GM19023 (cell line): ENCODE measurements around the gene NNAT.

Experiments used
- ATAC-seq: cut with Tn5 transposase; IDR thresholded peaks from one replicate; pipeline ENCODE4 v1.9.1; 2021; ENCODE audit warnings: mild to moderate bottlenecking, moderate library complexity; ENCODE audit not compliant: unreplicated experiment

NNAT gene

DNA sequence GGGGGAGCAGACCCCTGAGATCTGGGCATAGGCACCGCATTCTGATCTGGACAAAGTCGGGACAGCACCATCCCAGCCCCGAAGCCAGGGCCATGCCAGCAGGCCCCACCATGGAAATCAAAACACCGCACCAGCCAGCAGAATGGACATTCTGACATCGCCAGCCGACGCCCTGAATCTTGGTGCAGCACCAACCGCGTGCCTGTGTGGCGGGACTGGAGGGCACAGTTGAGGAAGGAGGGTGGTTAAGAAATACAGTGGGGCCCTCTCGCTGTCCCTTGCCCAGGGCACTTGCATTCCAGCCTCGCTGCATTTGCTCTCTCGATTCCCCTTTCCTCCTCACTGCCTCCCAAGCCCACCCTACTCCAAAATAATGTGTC is 2.0 kb downstream of the NNAT start:
- ATAC-seq = no peak

DNA sequence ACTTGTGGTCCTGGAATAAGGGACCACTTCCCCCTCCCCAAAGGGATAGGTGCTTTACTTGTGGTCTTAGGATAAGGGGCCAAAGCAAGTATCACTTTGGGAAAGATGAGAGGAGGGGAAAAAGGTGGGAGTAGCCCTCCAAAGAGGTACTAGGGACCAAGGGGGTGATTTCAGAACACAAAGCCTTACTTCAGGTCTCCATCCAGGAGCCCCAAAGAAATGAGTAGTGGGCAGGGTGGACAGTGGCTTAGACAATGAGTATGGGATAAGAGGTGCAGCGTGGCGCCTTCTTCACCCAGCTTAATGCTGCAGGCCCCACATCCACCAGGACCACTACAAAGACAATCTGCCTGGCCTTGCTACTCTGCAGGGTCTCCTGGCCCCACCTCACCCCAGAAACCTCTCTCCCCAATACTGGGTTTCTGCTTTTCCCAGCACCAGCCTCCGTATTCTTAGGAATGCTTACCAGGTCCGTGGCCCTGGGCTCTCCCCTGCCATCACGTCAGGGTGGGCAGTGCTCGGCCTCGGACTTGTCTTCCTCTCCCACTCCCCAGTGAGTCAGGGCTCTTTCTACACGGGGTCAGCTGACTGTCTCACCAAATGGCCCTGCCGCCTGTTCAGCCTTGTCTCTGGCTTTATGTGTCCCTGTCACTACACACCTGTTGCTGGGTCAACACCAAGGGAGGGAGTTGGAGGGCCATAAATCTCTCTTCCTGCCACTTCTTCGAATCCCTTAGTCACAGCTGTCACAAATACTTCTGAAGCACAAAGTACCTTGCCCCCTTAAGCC is 3.1 kb downstream of the NNAT start:
- no peak for ATAC-seq

DNA sequence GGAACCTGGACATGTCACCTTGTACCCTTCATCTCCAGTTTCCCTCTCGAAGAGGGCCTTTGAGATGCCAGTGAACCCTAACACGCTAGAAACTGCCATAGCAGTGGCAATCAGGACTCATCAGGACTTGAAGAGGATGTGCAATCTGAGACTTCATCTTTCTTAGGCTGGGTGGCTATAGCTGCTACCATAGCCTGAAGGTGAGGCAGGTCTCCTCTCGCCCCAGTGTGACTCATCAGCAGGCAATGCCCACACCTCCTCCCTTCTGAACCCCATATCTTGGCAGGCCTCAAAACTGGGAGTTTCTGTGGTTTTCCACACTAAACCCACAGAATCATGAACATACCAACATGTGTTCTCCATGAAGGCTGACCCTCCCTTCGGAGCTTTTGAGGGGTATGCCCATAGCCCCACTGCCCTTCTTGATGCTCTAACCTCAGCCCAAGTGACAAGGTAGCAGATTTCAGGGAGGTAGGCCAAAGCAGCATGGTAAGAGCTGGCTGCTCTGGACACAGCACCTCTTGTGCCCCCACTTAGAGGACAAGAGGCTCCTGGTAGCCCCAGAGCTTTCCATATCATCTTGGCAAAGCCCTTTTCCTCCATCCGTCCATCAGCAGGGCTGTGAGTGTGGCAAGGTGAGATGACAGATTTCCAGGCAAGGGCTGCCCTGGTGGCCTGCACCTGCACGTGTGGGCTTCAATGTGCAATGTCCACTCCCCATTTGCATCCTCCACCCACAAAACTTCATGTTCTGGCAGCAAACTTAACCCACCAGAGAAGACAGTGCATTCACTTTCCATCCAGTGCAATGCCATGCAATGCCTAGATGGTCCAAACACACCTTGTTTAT is 4.0 kb downstream of the NNAT start:
- no peak for ATAC-seq

DNA sequence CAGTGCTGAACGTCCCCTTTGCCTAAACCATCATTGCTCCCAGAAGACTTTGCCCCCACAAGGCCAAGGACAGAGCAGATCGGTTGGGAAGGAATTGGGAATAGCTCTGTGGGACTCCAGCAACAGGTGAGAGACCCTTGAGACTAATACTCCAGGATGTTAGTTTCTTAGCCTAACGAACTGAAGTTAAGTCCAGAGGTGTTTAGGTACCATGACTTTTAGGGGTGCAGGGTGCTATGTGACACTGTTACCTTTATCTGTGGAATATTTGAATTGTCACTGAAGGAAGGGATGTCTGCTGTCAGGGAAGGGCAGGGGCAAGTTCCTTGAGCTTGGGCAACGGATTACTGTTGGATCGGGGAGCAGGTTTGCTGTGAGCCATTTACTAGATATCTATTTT is 4.8 kb downstream of the NNAT start:
- ATAC-seq = no peak

DNA sequence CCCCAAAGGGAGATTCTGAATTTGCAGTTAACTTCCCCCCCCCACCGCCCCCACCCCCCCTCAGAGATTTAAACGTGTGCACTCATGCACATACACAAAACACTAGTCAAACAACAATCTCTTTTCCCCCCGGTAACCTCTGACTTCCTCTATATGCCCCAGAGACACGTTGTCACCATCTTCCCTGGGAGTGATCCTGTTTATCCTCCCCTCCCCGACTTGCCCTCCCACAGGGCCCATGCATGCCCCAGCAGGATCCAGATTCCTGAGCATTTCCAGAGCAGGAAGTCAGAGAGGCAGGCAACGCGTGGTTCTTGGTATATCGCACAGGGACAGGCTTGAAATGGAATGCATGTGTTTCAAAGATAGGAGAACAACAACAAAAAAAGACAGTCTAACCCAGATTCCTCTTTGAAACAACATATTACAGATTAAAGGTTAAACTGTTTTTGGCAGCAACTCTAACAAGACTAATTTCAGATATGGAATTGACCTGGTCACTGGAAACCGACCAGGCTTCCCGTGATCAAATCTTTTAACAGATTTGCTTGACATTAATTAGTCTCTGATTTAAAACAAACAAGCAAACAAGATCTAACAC is 5.3 kb downstream of the NNAT start:
- ATAC-seq = no peak

DNA sequence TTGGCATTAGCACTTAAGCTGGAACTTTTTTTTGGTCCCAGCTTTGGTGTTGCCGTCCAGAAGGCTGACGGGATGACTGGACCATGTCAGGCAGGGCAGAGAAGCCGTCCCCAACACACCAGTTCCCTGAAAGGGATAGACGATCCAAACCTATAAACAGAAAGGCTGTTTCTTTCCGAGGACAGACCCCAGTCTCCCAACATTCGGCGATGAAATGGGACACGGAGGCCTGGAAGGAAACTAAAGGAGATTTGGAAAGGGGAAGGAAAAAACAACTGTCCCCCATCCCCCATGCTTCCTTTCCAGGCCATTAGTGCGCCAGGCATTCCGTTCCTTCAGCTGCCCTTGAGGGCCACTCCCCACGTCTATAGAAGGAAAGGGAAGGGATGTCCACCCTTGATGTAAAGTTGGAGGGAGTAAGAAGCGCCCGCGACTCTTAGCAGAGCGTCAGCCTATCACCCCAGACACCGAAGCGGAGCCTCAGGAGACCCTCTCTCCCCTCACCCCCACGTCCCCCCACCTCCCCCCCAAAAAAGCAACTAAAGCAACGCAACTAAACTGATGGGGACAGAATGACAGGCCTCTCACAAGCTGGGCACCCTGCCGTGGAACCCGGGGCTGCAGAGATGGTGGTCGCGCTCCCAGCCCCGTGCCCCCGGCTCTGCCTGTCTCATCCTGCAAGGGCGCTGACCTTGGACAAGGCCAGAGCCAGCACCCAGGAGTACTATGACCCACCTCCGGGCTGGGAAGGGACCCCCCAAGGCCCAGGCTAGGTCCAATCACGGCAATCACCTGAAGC is 6.0 kb downstream of the NNAT start:
- ATAC-seq = no peak

DNA sequence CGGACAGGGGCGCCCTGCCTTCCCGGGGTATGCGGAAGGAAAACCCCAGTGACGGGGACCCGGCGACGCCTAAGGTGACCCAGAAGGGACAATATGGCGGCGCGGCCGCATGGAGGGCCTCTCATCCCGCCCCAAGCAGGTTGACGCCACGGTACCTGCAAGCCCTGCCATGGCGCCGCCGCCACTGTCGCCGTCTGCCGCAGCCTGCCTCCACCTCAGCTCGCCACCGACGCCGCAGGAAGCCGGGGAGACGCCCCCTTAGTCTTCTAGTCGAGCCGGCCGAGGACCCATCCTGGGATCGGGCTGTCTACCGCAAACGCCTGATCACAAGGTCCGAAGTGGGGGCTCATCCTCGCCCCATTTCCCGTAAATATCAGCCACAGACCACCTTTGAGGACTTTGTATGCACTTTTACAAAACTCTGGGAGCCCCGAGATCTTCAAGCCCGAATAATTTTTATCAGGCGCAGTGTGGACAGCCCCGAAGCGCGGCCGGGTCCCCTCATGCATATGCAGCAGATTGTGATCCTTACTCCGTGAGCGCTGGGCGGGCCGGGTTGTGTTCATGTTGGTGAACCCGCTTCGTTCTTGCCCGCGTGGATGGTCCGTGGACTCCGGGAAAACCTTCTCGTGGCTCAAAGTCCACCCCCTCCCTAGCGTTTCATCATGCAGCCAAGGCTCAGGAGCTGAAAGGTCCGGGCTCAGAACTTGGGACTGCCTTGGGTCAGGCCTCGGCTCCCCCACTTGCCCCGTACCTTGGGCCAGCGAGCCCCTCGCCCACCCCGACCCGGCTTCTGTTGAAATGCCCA is 6.8 kb downstream of the NNAT start, which contains the start of gene BLCAP:
TSS of gene BLCAP (minus strand) at position 239 of the 808 bp plus-strand sequence. CDS start 8,702 bp downstream, outside the sequence.
- peak; percentile 84 for ATAC-seq

DNA sequence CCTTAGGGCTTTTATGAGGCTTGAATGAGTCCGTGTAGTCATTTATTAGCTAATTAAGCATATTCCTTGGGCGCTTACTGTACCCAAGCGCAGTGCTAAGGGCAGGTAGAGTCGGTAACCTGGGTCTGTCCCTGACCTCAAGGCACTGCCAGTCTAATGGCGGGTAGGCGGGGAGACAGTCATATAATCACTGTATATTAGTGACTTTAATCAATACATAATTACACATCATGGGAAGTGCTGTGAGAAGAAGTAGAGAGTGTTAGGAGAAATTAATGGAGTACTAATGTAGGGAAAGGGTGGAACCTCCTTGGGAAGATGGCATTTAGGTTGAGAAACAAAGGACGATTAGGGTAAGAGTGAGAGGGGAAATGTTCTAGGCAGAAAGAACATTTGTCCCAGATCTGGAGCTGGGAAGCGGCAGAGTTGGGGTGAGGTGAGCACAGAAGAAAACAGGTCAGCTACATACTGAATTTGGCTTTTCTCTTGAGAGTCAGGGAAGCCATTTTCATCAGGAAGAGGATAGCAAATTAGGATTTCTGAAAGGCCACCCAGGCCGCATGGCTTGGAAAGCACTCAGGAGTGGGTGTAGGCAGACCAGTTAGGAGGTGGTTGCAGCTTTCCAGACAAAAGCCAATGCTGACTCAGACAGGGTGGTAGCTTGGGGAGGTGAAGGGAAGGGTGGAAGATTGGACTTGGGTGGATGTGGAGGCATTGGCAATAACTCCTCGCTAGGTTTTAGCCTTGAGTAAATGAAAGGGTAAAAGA is 7.6 kb downstream of the NNAT start:
- no peak for ATAC-seq

DNA sequence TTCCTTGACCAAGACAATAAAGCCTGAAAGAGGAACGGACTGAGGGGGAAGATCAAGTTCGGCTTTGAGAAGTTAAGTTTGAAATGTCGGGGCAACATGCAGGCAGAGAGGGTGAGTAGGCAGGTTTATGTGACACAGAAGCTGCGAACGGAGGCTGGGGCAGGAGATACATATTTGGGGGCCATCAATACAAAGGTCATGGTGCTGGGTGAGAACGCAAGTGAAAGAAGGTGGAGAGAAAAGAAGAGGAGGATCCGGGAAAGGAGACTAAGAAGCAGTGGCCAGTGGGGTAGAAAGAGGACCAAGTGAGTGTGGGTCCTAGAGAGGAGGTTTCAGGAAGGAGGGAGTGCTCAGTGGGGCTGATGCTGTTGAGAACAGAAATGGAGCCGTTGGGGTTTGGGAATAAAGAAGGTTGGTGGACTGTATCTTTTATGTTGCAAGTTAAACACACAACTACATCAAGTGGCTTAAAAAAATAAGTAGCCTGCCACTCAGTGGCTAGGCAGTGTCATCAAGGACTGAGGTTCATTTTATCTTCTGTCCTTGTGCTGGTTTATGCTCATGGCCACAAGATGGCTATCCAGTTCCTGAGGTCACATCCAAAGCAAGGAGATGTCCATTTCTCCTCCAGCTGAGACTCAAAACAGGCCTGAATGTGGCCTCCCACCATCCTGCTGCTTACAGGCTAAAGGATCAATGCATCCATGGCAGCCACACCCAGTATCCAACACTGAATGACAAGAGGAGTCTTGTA is 8.3 kb downstream of the NNAT start:
- no peak for ATAC-seq

DNA sequence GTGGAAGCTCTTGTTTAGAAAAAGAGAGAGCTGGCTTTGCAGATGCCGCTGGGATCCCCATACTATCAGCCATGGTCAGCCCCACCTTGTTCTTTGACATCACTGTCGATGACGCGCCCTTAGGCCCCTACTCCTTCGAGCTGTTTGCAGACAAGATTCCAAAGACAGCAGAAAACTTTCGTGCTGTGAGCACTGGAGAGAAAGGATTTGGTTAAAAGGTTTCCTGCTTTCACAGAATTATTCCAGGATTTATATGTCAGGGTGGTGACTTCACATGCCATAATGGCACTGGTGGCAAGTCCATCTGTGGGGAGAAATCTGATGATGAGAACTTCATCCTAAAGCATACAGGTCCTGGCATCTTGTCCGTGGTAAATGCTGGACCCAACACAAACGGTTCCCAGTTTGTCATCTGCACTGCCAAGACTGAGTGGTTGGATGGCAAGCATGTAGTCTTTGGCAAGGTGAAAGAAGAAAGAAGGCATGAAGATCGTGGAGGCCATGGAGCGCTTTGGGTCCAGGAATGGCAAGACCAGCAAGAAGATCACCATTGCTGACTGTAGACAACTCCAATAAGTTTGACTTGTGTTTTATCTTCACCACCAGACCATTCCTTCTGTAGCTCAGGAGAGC is 9.0 kb downstream of the NNAT start:
- ATAC-seq = no peak

DNA sequence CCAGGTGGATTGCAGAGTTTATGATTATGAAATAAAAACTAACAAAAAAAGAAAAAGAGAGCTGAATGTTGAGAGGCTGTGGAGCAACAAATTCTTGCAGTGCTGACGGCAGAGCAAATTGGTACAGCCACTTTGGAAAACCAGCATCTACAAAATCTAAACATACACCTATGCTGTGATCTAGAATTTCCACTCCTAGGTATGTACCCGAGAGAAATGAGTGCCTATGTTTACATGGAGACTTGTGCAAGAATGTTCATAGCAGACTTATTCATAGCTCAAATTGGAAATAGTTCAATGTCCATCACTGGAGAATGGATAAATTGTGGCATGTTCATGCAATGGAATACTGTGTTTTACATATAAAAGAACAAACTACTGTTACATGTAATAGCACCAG is 9.6 kb downstream of the NNAT start:
- ATAC-seq = no peak

DNA sequence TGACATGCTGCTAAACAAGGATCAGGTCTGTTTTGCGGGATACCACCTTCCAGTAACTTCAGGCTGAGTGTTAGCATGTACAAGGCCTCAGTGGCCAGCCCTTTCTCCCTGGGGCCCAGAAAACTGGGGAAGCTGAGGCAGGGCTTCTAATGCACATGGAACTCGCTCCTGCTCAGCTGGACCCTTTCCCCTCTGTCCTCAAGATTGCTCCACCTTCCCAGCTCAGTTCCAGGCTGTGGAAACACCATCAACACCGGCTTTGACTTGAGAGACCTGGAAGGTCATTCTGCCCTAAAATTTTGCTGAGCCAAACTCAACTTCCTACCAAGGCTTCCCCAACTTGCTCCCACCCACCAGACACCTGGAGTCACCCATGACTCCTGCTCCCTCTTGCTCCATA is 10.8 kb downstream of the NNAT start:
- ATAC-seq = no peak

DNA sequence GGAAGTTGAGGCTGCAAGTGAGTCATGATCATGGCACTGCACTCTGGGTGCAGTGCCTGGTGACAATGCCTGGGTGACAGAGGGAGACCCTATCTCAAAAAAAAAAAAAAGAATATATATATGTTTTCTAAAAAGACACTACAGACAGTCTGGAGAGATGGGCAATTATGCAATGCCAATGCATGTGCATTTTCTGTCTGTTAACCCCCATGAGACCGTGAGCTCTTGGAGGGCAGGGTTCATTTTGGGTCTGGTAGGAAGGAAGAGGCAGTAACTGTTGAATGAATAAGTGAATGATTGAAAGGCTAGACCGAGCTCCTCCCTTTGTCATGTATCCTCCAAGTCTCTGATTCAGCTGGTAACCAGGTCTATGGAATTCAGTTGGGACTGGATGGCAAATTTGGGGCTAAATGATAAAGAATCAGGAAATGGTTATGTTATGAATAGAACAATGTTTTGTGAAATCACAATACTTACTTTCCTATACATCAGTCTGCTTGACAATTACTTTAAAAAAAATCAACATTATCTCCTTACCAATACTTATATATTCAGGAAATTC is 12.2 kb downstream of the NNAT start:
- no peak for ATAC-seq

DNA sequence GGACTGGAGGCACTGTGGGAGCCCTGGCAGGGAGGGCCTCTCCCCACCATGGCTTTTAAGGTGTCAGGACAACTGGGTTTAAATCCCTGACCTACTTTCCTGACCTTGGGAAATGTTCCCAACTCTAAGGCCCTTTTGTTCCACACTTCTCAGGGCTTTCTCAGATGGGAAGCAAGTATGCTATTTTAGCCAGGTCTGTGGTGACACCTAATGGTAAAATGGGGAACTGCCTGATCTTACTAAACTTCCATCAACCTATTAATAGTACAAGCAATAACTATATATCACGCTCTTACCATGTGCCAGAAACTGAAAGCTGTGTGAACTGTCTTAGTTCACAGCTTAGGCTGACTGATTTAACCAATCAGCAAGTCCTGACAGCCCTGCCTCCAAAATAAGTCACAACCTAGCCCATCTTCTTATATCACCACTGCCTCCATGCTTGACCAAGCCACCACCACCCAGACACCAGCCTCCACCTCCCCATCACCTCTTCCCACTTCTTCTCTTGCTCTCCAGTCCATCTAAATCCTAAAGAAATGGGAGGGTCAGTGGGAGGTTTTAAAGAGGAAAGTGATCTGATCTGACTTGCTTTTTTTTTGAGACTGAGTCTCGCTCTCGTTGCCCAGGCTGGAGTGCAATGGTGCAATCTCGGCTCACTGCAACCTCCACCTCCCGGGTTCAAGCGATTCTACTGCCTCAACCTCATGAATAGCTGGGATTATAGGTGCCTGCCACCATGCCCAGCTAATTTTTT is 13.5 kb downstream of the NNAT start:
- ATAC-seq = peak; percentile 55

DNA sequence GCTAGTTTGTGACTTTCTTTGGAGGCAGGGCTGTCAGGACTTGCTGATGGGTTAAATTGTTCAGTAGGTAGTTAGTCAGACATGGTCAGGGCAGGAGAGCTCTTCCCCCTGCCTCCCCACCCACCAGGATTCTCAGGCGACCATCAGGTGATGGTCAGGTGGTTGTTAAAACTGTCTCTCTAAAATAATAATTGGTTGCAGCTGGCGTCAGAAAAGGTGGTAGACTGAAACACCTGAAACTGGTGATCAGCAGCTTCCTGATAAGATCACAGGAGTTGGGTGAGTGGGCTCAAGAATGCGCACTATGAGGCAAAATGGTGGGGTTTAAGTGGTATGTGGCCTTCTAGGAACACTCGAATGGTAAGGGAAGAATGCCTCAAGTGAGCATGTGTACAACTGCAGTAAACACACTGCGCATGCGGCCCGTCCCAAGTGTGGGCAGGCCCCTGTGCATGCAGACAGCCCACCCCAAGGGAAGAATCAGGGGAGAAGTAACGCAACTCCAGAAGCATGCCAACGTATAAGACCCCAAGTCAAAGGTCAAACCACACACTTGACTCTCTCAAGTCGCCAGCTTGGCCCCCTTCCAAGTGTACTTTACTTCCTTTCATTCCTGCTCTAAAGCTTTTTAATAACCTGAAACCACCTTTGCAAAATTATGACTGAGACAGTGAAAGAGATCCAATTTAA is 14.5 kb downstream of the NNAT start:
- no peak for ATAC-seq

DNA sequence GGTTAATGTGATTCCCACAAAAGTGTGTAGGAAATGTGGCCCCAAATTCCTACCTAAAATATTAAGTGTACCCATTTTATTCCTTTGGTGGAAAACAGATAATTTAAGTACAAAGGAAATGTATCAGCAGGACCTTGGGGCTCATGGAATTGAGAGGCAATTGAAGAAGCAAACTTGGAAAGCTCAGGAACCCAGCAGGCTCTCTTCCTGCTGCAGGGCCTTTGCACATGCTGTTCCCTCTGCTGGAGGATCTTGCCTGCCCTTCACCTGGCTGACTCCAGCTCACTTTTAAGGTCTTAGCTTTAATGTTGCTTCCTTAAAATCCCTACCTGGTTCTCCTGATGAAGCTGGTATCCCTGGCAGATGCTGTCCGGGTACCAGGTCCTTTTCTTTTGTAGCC is 16.5 kb downstream of the NNAT start:
- ATAC-seq = no peak

DNA sequence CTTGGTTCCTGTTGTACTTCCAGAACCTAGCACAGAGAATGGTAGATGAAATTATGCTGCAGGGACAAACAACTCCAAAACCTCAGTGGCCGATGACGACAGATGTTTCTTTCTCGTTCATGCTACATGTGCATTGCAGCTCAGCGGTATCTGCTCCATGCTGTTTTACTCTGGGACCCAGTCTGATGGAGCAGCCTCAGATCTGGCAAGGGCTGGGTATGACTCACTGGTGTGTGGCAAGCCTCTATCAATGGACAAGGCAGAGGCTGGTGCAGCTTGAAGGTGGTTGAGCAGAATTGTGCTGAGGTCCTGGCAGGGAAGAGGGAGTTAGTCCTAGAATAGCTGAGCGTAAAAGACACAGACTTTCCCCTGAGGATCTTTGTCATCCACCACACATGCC is 17.0 kb downstream of the NNAT start:
- no peak for ATAC-seq
